HCT116 (cell line): ENCODE results near the gene DLEC1. TPM values are rescaled to one million over a fixed set of nuclear protein-coding genes. Genes with fewer than 3 reads are reported as not detected.

Source experiments
- ATAC-seq: fragments of 200-7000 bp; cut with Tn5 transposase; 2 replicates; pipeline ENCODE4 v1.9.1; 2020; ENCODE audit warnings: mild to moderate bottlenecking, moderate library complexity
- BruUV-seq: library from RNA; stranded (reverse); fragments of 400-500 nt; replicated peaks from 2 replicates; lab custom pipeline; 2021; lab: Mats Ljungman, UMichigan
- CTCF ChIA-PET: fragments of 300-600 bp; sonication (Branson Sonifier 250); formaldehyde crosslinking; loops from one replicate; lab custom pipeline; 2021; ENCODE audit warnings: antibody characterized with exemption; lab: Charles Lee
- POLR2A ChIA-PET: fragments of 300-600, 350-600 bp; sonication (Branson Sonifier 250); formaldehyde crosslinking; loops from one replicate; lab custom pipeline; 2021; ENCODE audit warnings: antibody characterized with exemption; lab: Charles Lee
- RAD21 ChIA-PET, 2 experiments: fragments of 300-600 bp; sonication (Branson Sonifier 250); formaldehyde crosslinking; loops; one replicate each; lab custom pipeline; 2023; ENCODE audit warnings: low total read pairs in 2 of 2; ENCODE audit not compliant: uncharacterized antibody in 2 of 2, unreplicated experiment in 2 of 2, low non-redundant PET in 1 of 2; lab: Charles Lee
- DNase-seq: peaks from one replicate; pipeline ENCODE4 v3.0.0-alpha.2; 2010; ENCODE audit warnings: low read depth, low spot score
- H2AFZ ChIP-seq: fragments of 200-600 bp; shearing (Covaris generic), sonication (generic); 2 replicates; pipeline ENCODE4 v1.6.1; 2017; ENCODE audit warnings: low read depth, mixed run types, mixed read lengths, antibody characterized with exemption, low read length; ENCODE audit not compliant: poor library complexity, severe bottlenecking
- H3K27ac ChIP-seq: 2 replicates; pipeline ENCODE4 v1.5.1; 2012; ENCODE audit warnings: low read depth, low read length
- H3K27me3 ChIP-seq: fragments of 200-600 bp; sonication (generic); 2 replicates; pipeline ENCODE4 v1.6.1; 2016; ENCODE audit warnings: mixed run types, low read length, mixed read lengths; ENCODE audit not compliant: insufficient read depth
- H3K36me3 ChIP-seq, 2 experiments: fragments of 200-500 bp in 1 of 2; fragments of 200-600 bp in 1 of 2; sonication (Bioruptor generic) in 1 of 2; sonication (generic) in 1 of 2; 2 replicates each; pipeline versions ENCODE4 v1.5.1 to v1.6.1; 2014 to 2016; ENCODE audit warnings: low read length in 2 of 2, inconsistent platforms in 1 of 2, mixed read lengths in 1 of 2, mixed run types in 1 of 2; ENCODE audit not compliant: insufficient read depth in 2 of 2, control insufficient read depth in 1 of 2
- H3K4me1 ChIP-seq, 2 experiments: fragments of 200-600 bp in 1 of 2; sonication (generic) in 1 of 2; 2 replicates each; pipeline versions ENCODE4 v1.5.1 to v1.6.1; 2012 to 2017; ENCODE audit warnings: low read length in 2 of 2, inconsistent platforms in 1 of 2, mild to moderate bottlenecking in 1 of 2, mixed read lengths in 1 of 2, mixed run types in 1 of 2, moderate library complexity in 1 of 2; ENCODE audit not compliant: insufficient read depth in 2 of 2, control insufficient read depth in 1 of 2
- H3K4me2 ChIP-seq: fragments of 200-600 bp; sonication (generic); 2 replicates; pipeline ENCODE4 v1.6.1; 2017; ENCODE audit warnings: mixed run types, low read length, mixed read lengths
- H3K4me3 ChIP-seq, 2 experiments: fragments of 200-600 bp in 1 of 2; sonication (generic) in 1 of 2; replicated peaks in 1 of 2; 2 replicates each; pipeline ENCODE4 v1.5.1; 2011 to 2016; ENCODE audit warnings: low read length in 2 of 2, control low read depth in 1 of 2, low read depth in 1 of 2, mild to moderate bottlenecking in 1 of 2, mixed read lengths in 1 of 2, mixed run types in 1 of 2
- H3K79me2 ChIP-seq: fragments of 200-600 bp; sonication (generic); 2 replicates; pipeline ENCODE4 v1.6.1; 2017; ENCODE audit warnings: mild to moderate bottlenecking, mixed run types, low read length, moderate library complexity, mixed read lengths; ENCODE audit not compliant: insufficient read depth
- H3K9ac ChIP-seq: fragments of 200-600 bp; sonication (generic); 2 replicates; pipeline ENCODE4 v1.6.1; 2016; ENCODE audit warnings: low read length, mixed read lengths
- H3K9me2 ChIP-seq: fragments of 200-600 bp; sonication (generic), shearing (Covaris generic); 2 replicates; pipeline ENCODE4 v1.6.1; 2017; ENCODE audit warnings: mixed run types, mild to moderate bottlenecking, moderate library complexity; ENCODE audit not compliant: insufficient read depth
- H3K9me3 ChIP-seq, 2 experiments: fragments of 200-500 bp in 1 of 2; fragments of 200-600 bp in 1 of 2; sonication (Bioruptor generic) in 1 of 2; sonication (generic) in 1 of 2; 2 replicates each; pipeline ENCODE4 v1.6.1; 2014 to 2017; ENCODE audit warnings: low read length in 2 of 2, mixed read lengths in 2 of 2, inconsistent platforms in 1 of 2, low read depth in 1 of 2, mild to moderate bottlenecking in 1 of 2, mixed run types in 1 of 2, moderate library complexity in 1 of 2; ENCODE audit not compliant: control insufficient read depth in 1 of 2, insufficient read depth in 1 of 2
- H4K20me1 ChIP-seq: fragments of 200-600 bp; sonication (generic), shearing (Covaris generic); 2 replicates; pipeline ENCODE4 v1.6.1; 2017; ENCODE audit warnings: mixed run types, mild to moderate bottlenecking, moderate library complexity; ENCODE audit not compliant: insufficient read depth
- ATF3 ChIP-seq: IDR thresholded peaks from 2 replicates; pipeline ENCODE4 v1.6.1; 2012
- CBX3 ChIP-seq: IDR thresholded peaks from 2 replicates; pipeline ENCODE4 v1.6.1; 2012; ENCODE audit warnings: low read depth
- EGR1 ChIP-seq: IDR thresholded peaks from 2 replicates; pipeline ENCODE4 v1.6.1; 2012; ENCODE audit warnings: low read depth
- EZH2phosphoT487 ChIP-seq: fragments of 200-600 bp; IDR thresholded peaks from 2 replicates; pipeline ENCODE4 v1.6.1; 2018; ENCODE audit warnings: antibody characterized with exemption, borderline replicate concordance
- FOSL1 ChIP-seq: IDR thresholded peaks from 2 replicates; pipeline ENCODE4 v1.6.1; 2012; ENCODE audit warnings: low read depth
- JUND ChIP-seq: IDR thresholded peaks from 2 replicates; pipeline ENCODE4 v1.6.1; 2012
- POLR2AphosphoS5 ChIP-seq: IDR thresholded peaks from 2 replicates; pipeline ENCODE4 v1.6.1; 2011; ENCODE audit warnings: mild to moderate bottlenecking, low read depth, low read length, moderate library complexity
- RAD21 ChIP-seq: IDR thresholded peaks from 2 replicates; pipeline ENCODE4 v1.6.1; 2012; ENCODE audit warnings: low read depth, mild to moderate bottlenecking
- SIN3A ChIP-seq: IDR thresholded peaks from 2 replicates; pipeline ENCODE4 v1.6.1; 2012; ENCODE audit warnings: low read depth
- SRF ChIP-seq: IDR thresholded peaks from 2 replicates; pipeline ENCODE4 v1.6.1; 2012; ENCODE audit warnings: low read depth
- YY1 ChIP-seq: IDR thresholded peaks from 2 replicates; pipeline ENCODE4 v1.6.1; 2011; ENCODE audit warnings: low read length, low read depth, moderate library complexity, mild to moderate bottlenecking; ENCODE audit not compliant: insufficient replicate concordance; ENCODE audit errors: extremely low read depth
- ZFX ChIP-seq: fragments of 450-650 bp; IDR thresholded peaks from 2 replicates; pipeline ENCODE4 v1.6.1; 2017
- intact Hi-C: fragments of 100-400 bp; cut with micrococcal nuclease; formaldehyde crosslinking; loops from 2 replicates; pipeline ENCODE4 v1.10.0; 2022
- total RNA-seq: library from RNA; stranded (reverse); gene quantifications from one replicate; pipeline ENCODE4 v1.2.1, GENCODE V29; 2021; ENCODE audit not compliant: unreplicated experiment

The DLEC1 gene
- total RNA-seq, 1 experiment from 2014 or later = 0.61 TPM

- Histone ChIP-seq H3K79me2 (no peaks in the 10 kb centered on the region), H3K4me2 (no peak overlapping the region), H3K9me2 (no peaks in the 10 kb centered on the region), H3K27ac (no peak overlapping the region), H3K36me3 (no peaks in the 10 kb centered on the region), H3K9me3 (no peaks in the 10 kb centered on the region), H3K9ac (no peak overlapping the region), H2AFZ (no peak overlapping the region), H3K27me3 (no peaks in the 10 kb centered on the region), H3K4me1 (peaks cover 11 to 50% of the 10 kb centered on the region in 2 experiments), H4K20me1 (no peaks in the 10 kb centered on the region), H3K4me3 (no peak overlapping the region)
- intact Hi-C loops = no loop called here
- no peak for TF ChIP-seq EZH2phosphoT487
- TF ChIP-seq ZFX = no peak
- no peak for TF ChIP-seq EGR1
- no peak for TF ChIP-seq SRF
- no peak for TF ChIP-seq FOSL1
- no peak for TF ChIP-seq SIN3A
- no peak for TF ChIP-seq YY1
- TF ChIP-seq ATF3 = no peak
- TF ChIP-seq RAD21 = no peak
- TF ChIP-seq POLR2AphosphoS5 = no peak
- TF ChIP-seq JUND = no peak
- no peak for TF ChIP-seq CBX3
- no TSS peak for BruUV-seq
- no peak for ATAC-seq
- POLR2A ChIA-PET = no interaction called here
- CTCF ChIA-PET = interaction anchor here (0.9 to 1.1 kb wide), 3 partner anchors 8 to 26 kb away, joined by 3 to 7 read pairs (median 3); no protein-coding TSS in a partner anchor
- no peak for DNase-seq
- RAD21 ChIA-PET = no interaction called here
Observed at GRCh38 chr3:38000965-38001455, 38.0 kb upstream of the DLEC1 start.
